ENCODE data around the gene VWC2L. TPM values are rescaled to one million over a fixed set of nuclear protein-coding genes. Genes with fewer than 3 reads are reported as not detected.

VWC2L gene
- total RNA-seq, 6 donors from 2014 or later: 0.30 TPM; not detected in 5

GRCh38 chr2:214489702-214490101 lies 78.8 kb downstream of the VWC2L start:
- no peaks in the 10 kb centered on the region for H3K27me3 ChIP-seq
- ATAC-seq (ENCODE audit: low FRiP score in 2 of 2) (no peak), DNase-seq (no peak)
- 64 to 71% methylated on average over 2 of the region's 2 CpGs for WGBS, 2 donors
- no peaks in the 10 kb centered on the region for H3K9me3 ChIP-seq
- no peak overlapping the region for H3K27ac ChIP-seq
- no peak for TF ChIP-seq EP300 (IDR thresholded peaks at IDR 0.05)
- TF ChIP-seq CTCF (IDR thresholded peaks at IDR 0.05): no peak
- H3K36me3 ChIP-seq: no peaks in the 10 kb centered on the region
- no peaks in the 10 kb centered on the region for H3K4me1 ChIP-seq
- no peak overlapping the region for H3K4me3 ChIP-seq

GRCh38 chr2:214492152-214492551 lies 81.3 kb downstream of the VWC2L start:
- H3K4me1 ChIP-seq: no peaks in the 10 kb centered on the region
- H3K4me3 ChIP-seq: no peak overlapping the region
- no peaks in the 10 kb centered on the region for H3K36me3 ChIP-seq
- no peaks in the 10 kb centered on the region for H3K27me3 ChIP-seq
- H3K27ac ChIP-seq: no peak overlapping the region
- no peaks in the 10 kb centered on the region for H3K9me3 ChIP-seq
- 73 to 80% methylated on average over 3 of the region's 3 CpGs for WGBS, 2 donors
- ATAC-seq (ENCODE audit: low FRiP score in 2 of 2): no peak
- no peak for DNase-seq
- TF ChIP-seq CTCF (IDR thresholded peaks at IDR 0.05): no peak
- no peak for TF ChIP-seq POLR2A (IDR thresholded peaks at IDR 0.05)
- TF ChIP-seq EP300 (IDR thresholded peaks at IDR 0.05): no peak
- TF ChIP-seq POLR2AphosphoS5 (IDR thresholded peaks at IDR 0.05): no peak

GRCh38 chr2:214492608-214493007 lies 81.8 kb downstream of the VWC2L start:
- Histone ChIP-seq H3K4me1 (no peaks in the 10 kb centered on the region), H3K9me3 (no peaks in the 10 kb centered on the region), H3K4me3 (no peak overlapping the region), H3K27ac (no peak overlapping the region), H3K36me3 (no peaks in the 10 kb centered on the region), H3K27me3 (no peaks in the 10 kb centered on the region)
- DNase-seq: no peak
- no peak for ATAC-seq (ENCODE audit: low FRiP score in 2 of 2)
- TF ChIP-seq EP300 (IDR thresholded peaks at IDR 0.05): no peak
- no peak for TF ChIP-seq POLR2A (IDR thresholded peaks at IDR 0.05)
- TF ChIP-seq CTCF (IDR thresholded peaks at IDR 0.05): no peak
- TF ChIP-seq POLR2AphosphoS5 (IDR thresholded peaks at IDR 0.05): no peak
- WGBS, 2 donors: 78 to 89% methylated on average over 2 of the region's 2 CpGs

GRCh38 chr2:214497489-214497888 lies 86.6 kb downstream of the VWC2L start:
- no peak overlapping the region for H3K4me3 ChIP-seq
- no peak overlapping the region for H3K27ac ChIP-seq
- H3K4me1 ChIP-seq: no peaks in the 10 kb centered on the region
- H3K36me3 ChIP-seq: no peaks in the 10 kb centered on the region
- 62 to 75% methylated on average over 3 of the region's 3 CpGs for WGBS, 2 donors
- TF ChIP-seq EP300 (IDR thresholded peaks at IDR 0.05) (no peak), CTCF (IDR thresholded peaks at IDR 0.05) (no peak), POLR2AphosphoS5 (IDR thresholded peaks at IDR 0.05) (no peak), POLR2A (IDR thresholded peaks at IDR 0.05) (no peak)
- no peaks in the 10 kb centered on the region for H3K27me3 ChIP-seq
- no peak for ATAC-seq (ENCODE audit: low FRiP score in 2 of 2)
- H3K9me3 ChIP-seq: no peaks in the 10 kb centered on the region
- no peak for DNase-seq

GRCh38 chr2:214503568-214503967 lies 92.7 kb downstream of the VWC2L start:
- WGBS, 2 donors: 77 to 81% methylated on average over 1 of the region's 1 CpG
- Histone ChIP-seq H3K4me3 (no peak overlapping the region), H3K4me1 (no peaks in the 10 kb centered on the region), H3K27ac (no peak overlapping the region), H3K36me3 (no peaks in the 10 kb centered on the region), H3K9me3 (no peaks in the 10 kb centered on the region), H3K27me3 (no peaks in the 10 kb centered on the region)
- ATAC-seq (ENCODE audit: low FRiP score in 2 of 2): no peak
- DNase-seq: no peak
- TF ChIP-seq EP300 (IDR thresholded peaks at IDR 0.05) (no peak), POLR2AphosphoS5 (IDR thresholded peaks at IDR 0.05) (no peak), CTCF (IDR thresholded peaks at IDR 0.05) (no peak), POLR2A (IDR thresholded peaks at IDR 0.05) (no peak)
